Fibroblast of skin of left quadriceps (primary cell): ENCODE results near the gene VPS37B.

Experiments used
- DNase-seq, 2 experiments: peaks; one replicate each; pipeline ENCODE4 v3.0.0-alpha.2; 2013; ENCODE audit warnings: low read depth in 2 of 2

The VPS37B gene

DNA sequence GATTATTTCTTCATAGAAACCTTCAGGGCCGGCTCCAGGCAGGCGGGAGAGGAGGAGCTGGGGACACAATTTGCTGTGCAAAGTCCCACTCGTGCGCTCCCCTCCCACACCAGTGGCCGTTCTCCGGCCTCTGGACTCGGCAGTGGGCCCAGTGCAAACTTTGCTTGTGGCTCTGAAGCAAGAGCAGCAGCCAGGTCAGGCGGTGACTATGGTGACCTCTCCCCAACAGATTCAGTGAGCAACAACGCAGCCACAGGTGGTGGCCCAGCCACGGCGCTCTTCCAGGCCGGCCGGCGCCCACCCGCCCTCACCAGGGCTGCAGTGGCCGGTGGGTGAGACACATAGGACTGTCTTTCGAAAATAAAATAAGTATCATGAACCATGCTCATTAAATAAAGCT, 29.5 kb downstream of the VPS37B start:
- DNase-seq: no peak

DNA sequence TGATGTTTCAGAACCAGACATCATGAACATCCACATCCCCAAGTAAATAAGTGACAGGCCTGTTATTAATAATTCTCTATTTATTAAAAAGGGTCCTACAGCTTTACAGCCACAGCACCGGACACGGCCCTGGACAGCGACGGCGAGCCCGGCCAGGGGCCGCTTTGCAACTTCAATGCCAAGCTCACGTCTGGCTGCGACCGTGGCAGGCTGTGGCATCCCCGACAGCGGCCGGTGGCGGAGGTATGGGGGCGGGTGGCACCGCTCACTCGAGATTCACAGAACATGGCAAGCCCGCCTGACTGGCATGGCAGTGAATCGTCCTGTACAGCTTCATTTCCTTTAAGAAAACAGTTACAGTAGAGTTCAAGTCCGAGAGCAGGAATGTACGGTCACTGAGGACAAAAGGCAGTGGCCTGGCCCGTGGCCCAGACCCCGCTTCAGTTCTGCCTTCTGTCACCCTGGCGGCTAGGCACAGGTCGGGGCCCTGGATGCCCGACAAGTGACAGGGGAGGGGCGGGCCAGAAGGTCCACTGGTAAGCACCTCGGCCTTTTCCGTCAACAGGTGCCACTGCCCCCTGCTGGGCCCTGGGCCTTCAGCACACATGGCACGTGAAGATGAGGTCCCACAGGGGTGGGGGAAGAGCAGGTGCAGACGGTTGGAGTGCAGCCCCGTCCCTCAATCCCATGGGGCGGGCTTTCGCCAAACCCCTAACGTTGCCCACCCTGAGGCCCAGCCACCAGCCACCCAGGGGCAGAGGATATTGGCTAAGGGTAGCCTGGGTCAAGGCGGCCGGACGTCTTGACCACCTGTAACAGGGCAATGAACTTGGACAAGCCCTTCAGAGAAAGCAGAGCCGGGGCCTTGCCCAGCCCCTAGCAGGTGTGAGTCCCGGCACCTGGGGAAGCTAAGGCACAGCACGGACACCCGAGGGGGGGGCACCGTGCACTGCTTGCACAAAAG, 30.4 kb downstream of the VPS37B start:
- DNase-seq: no peak

DNA sequence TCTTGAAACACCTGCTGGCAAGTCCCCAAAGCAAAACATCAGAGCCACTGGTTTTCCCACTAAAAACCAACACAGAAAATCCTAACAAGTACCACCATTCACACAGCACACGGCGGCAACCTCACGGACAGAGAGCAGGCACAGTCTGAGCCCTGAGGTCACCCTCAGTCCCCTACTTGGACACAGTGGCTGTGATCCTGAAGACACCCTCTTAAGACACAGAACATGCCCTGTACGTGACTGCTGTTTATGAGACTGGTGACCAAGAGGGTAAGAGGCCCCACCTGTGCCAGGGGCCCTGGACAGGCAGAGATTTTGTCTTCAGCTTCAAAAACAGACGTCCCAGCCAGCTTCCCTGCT, 31.1 kb downstream of the VPS37B start:
- no peak for DNase-seq

DNA sequence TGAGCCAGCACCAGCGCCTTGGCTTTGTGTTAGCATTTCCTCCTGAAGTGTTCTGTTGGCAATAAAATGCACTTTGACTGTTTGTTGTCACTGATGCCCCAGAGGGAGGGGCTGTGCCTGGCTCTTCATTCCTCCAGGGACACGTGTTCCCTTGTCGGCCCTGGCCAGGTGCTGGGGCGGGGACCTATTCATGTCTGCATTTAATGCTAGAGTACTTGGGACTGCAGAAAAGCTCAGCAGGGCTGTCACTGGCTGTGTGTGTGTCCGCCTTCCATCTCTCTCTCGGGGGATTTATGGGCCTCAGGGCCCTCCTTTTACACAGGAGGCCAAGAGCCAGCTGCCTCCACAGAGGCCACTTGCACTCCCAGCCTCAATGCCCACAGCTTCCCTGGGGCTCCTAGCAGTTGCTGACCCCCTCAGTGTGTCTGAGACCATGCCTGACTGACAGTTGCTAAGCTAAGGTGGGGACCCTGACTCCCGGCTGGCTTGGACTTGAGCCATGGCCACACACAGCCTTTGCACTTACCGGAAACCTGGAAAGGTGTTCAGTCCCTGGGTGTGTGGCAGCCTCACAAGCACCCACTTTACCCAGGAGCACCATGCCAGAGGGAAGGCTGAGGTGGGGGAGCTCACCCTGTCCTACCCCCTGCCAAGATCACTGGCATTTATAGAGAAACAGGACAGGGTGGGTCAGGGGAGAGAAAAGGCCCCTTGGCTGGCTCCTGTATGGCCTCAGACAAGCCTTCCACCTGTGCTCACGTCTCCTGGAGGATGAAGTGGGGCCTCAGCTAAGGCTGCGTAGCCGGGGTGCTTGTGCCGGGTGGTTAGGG, 32.8 kb downstream of the VPS37B start:
- no peak for DNase-seq

DNA sequence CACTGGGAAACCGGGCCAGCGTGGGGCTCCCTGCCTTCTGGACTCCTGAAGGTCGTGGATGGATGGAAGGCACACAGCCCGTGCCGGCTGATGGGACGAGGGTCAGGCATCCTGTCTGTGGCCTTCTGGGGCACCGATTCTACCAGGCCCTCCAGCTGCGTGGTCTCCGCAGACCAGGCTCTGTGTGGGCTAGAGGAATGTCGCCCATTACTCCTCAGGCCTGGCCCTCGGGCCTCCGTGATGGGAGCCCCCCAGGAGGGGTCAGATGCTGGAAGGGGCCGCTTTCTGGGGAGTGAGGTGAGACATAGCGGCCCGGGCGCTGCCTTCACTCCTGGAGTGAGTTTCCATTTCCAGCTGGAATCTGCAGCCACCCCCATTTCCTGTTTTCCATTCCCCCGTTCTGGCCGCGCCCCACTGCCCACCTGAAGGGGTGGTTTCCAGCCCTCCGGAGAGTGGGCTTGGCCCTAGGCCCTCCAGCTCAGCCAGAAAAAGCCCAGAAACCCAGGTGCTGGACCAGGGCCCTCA, 33.8 kb downstream of the VPS37B start:
- DNase-seq: no peak

DNA sequence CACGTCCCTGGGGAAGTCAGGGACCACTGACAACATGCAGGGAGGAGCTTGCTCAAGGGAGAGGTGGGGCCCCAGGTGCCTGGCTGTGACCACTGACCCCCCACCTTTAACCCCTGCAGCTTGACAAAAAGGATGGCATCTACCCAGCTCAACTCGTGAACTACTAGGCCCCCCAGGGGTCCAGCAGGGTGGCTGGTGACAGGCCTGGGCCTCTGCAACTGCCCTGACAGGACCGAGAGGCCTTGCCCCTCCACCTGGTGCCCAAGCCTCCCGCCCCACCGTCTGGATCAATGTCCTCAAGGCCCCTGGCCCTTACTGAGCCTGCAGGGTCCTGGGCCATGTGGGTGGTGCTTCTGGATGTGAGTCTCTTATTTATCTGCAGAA, 34.3 kb downstream of the VPS37B start:
- no peak for DNase-seq

DNA sequence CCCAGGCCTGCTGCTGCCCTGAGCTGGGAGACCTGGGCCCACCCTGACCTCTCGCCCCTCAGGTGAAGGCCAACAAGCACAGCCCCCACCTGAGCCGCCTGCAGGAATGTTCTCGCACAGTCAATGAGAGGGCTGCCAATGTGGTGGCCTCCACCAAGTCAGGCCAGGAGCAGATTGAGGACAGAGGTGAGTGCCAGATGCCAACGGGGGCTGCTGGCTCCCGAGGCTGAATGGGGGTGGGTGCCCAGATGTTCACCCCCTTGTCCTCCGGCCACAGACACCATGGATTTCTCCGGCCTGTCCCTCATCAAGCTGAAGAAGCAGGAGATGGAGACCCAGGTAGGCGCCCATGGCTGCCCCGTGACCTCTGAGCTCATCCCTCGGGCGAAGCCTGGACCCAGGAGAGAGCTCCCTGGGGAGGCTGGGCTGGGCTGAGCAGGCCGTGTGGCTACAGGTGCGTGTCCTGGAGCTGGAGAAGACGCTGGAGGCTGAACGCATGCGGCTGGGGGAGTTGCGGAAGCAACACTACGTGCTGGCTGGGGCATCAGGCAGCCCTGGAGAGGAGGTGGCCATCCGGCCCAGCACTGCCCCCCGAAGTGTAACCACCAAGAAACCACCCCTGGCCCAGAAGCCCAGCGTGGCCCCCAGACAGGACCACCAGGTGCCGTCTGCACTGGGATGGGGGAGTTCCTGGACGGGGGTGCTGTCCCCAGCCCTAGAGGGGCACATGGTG, 34.9 kb downstream of the VPS37B start:
- DNase-seq: no peak

DNA sequence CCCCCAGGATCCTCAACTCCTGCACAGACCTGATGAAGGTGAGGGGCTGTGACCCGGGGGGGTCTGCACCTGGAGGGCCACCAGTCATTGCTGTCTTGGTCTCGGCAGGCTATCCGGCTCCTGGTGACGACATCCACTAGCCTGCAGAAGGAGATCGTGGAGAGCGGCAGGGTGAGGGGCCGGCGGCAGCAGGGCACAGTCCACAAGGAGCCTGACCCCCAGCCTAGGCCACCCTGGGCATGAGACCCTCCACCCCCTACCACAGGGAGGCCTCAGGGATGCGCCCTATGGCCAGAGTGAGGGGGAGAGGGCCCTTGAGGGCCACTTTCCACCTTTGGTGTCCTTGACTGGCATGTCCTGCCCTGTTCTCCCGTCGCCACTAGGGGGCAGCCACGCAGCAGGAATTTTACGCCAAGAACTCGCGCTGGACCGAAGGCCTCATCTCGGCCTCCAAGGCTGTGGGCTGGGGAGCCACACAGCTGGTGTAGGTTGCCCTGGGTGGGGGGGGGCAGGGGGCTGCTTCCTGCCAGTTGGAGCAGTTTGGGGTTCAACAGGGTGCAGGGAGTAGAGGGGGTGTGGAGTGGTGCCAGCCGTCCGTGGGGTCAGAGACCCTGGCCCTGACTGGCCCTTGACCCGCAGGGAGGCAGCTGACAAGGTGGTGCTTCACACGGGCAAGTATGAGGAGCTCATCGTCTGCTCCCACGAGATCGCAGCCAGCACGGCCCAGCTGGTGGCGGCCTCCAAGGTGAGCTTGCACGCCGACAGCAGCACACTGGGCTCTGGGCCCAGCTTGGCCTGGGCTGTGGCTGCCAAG, 35.7 kb downstream of the VPS37B start:
- DNase-seq: peak; percentile 48 to 50

DNA sequence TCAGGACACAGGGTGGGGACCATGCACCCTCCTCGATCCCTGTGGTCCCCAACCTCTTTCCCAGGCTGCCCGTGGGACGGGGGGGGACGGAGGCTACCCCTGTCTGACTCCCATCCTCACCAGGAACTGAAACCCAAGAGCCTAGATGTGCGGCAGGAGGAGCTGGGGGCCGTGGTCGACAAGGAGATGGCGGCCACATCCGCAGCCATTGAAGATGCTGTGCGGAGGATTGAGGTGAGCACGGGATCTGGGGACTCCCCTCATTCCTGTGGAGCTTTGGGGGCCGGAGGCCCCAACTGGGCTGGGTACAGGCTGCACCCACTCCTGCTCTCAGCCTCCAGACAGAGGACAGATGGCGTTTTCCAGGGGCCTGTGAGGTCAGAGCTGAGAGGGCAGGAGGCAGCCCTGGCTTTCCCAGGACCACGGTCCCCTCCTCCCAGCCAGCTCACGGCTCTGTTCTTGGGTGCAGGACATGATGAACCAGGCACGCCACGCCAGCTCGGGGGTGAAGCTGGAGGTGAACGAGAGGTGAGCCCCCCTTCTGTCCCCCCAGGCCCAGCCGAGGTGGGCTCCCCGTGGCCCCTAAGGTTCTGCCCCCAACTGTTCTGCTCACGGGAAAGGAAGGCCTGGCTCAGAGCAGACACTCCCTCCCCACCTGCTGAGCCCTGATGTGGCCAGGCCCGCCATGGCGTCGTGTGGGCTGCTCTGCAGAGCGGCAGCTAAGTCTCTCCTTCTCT, 36.5 kb downstream of the VPS37B start:
- DNase-seq: no peak

DNA sequence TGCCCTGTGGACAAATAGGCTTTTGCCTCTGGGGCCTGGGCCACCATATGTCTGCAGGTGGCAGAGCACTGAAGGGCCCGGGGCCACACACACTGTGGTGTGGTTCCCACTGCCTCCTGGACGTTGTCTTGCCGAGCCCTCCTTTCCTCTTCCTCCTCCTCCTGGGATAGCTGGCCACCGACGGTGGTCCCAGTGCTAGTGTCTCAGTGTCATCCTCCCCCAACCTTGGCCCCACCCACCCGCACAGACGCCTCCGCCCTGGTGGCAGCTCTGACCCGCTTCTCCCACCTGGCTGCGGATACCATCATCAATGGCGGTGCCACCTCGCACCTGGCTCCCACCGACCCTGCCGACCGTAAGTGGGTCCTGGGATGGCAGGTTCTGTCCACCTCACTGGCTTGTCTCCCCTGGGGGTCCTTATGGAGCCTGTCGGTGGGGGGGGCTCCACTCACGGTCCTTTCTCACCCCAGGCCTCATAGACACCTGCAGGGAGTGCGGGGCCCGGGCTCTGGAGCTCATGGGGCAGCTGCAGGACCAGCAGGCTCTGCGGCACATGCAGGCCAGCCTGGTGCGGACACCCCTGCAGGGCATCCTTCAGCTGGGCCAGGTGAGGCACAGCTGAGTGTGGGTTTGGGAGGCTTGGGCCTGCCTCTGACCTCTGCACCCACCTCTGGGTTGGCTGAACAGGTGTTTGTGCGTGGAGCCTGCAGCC, 37.2 kb downstream of the VPS37B start:
- DNase-seq: no peak

DNA sequence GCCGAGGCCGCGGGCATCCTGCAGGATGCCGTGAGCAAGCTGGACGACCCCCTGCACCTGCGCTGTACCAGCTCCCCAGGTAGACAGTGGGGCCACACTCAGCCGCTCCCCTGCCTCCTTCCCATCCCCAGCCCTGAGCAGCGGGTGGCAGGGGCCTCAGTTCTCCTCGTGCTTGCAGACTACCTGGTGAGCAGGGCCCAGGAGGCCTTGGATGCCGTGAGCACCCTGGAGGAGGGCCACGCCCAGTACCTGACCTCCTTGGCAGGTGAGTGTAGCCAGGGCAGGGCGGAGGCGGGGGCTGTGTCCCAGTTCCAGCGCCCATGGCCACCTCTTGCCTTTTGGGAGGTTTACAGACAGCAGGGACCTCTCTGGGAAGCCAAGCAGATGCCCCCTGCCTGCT, 37.8 kb downstream of the VPS37B start:
- DNase-seq: no peak

DNA sequence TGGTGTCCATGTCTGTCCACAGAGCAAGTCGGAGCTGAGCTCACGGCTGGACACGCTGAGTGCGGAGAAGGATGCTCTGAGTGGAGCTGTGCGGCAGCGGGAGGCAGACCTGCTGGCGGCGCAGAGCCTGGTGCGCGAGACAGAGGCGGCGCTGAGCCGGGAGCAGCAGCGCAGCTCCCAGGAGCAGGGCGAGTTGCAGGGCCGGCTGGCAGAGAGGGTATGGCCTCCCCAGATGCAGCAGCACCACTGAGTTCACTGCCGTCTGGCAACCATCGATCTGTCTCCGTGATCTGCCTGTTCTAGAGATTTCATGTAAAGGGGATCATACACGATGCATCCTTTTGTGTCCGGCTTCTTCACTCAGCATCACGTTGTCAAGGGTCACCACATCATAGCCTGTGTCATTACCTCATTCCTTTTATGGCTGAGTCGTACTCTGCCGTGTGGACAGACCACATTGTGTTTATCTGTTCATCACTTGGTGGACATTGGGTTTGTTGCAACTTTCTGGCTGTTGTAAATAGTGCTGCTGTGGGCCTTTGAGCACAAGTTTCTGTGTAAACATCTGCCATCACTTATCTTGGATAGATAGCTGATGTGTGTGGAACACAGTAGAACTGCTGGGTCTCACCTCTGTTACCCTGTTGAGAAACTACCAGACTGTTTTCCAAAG, 38.8 kb downstream of the VPS37B start:
- DNase-seq: no peak

DNA sequence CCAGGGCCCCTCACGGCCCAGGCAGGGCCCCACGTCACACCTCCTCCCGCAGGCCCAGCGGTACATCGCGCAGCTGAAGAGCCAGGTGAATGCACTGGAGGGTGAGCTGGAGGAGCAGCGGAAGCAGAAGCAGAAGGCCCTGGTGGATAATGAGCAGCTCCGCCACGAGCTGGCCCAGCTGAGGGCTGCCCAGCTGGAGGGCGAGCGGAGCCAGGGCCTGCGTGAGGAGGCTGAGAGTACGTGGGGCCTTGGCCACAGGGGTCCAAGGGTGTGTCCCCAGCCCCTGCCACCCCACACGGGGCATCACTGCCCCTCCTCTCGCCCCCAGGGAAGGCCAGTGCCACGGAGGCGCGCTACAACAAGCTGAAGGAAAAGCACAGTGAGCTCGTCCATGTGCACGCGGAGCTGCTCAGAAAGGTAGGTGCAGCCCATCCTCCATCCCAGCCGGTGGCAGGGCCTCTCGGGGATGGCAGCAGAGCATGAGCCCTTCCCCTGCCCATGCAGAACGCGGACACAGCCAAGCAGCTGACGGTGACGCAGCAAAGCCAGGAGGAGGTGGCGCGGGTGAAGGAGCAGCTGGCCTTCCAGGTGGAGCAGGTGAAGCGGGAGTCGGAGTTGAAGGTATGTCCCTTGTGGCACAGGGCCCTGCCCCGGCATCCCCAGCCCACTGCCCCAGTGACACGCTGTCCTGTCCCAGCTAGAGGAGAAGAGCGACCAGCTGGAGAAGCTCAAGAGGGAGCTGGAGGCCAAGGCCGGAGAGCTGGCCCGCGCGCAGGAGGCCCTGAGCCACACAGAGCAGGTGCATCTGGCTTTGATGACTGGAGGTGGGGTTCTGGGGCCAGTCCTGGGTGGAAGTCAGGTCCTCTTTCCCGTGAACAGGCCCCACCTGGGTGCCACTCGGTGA, 39.7 kb downstream of the VPS37B start:
- DNase-seq: no peak

DNA sequence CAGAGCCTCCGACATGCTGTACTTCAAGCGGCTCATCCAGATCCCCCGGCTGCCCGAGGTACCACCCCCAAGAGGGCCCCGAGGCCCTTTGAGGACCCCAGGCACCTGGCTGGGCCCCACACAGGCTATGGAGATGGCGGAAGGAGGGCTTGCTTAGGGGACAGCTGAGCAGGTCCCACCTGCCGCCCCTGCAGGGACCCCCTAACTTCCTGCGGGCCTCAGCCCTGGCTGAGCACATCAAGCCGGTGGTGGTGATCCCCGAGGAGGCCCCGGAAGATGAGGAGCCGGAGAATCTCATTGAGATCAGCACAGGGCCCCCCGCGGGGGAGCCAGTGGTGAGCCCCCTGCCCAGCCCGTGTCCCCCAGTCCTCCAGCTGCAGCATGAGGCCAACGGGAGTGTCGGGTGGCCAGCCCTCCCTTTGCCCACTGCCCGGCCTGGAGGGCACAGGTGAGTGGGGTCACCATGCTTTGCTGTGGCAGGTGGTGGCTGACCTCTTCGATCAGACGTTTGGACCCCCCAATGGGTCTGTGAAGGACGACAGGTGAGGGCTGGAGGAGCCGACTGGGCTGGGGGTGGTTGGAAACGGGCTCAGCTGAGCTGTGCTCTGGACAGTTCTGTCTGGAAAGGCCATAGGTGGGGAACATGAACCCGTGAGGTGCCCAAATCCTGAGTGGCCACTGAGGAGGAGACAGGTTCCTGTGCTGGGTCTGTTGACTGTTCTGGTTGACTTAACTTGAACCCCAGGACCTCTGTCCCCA, 40.7 kb downstream of the VPS37B start:
- DNase-seq: no peak

DNA sequence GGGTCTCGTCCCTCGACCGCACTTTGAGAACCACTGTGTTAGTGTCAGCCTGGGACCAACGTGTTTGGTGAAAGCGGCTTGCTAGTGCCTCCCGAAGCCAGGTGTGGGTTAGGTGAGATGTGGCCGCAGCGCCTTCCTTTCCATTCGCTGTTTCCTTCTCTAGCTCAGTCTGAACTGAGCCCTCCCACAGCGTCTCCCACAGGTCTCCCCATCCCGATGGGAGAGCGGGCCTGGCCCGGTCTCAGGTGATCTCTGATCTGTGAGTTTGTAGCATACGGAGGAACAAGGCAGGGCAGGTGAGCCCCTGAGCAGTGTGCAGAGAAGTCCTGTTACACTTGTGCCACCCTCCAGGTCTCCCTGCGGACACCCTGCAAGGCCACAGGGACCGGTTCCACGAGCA, 41.4 kb downstream of the VPS37B start:
- no peak for DNase-seq

DNA sequence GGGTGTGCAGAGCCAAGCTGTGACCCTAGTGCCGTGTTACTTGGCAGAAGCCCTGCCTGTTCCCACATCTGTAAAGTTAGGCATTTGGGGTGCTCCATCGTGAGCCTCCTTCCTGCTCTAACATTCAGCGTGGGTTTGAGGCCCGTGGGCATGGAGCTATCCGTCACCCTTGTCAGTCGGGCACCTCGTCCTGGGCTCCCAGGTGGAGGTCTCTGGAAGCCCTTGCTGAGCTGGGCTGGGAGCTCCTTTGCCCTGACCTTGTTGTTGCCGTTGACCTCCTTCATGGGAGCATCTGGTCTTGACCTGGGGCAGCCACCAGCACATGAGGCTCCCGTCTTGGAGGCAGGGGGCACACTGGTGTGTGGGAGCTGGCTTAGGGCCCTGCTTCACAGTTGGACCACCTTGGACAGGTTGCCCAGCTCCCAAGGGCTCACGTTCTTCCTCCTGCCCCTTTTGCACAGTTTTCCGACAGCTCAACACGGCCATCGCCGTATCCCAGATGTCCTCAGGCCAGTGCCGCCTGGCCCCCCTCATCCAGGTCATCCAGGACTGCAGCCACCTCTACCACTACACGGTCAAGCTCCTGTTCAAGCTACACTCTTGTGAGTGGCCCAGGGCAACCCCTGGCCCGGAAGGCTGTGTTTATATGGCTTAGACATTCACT, 42.2 kb downstream of the VPS37B start:
- no peak for DNase-seq
